ENCODE measurements around the gene GTF2A2. TPM values are rescaled to one million over a fixed set of nuclear protein-coding genes. Genes with fewer than 3 reads are reported as not detected.

The GTF2A2 gene
- total and polyA plus RNA-seq, 10 of the 15 experiments (the other 5 are each of a cell fraction or from before 2014, with no cell fraction given) = 89.2 to 565 (median 137) TPM

DNA sequence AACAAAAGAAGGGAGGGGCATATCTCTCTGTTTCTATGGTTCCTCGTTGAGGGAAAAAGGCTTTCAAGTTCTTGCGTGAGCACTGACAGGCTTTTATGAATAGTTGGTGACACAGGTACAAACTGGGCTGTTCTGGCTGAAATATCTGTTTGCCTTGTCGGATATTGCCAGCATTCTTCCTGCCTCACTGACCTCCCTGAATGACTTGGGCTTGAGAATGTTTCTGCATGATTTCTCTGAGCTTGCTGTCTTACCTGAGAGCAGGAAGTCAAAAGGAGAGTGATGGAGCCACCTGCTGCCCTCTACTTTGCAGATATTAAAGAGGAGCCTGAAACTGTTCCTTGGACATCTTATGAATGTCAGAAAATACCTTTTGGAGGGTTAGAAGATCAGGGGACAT, 40.9 kb downstream of the GTF2A2 start:
- Histone ChIP-seq H3K9ac (ENCODE audit: control insufficient read depth, insufficient read depth, low read length) (no peak overlapping the region), H3K4me2 (ENCODE audit: control insufficient read depth, insufficient read depth) (no peak overlapping the region)

DNA sequence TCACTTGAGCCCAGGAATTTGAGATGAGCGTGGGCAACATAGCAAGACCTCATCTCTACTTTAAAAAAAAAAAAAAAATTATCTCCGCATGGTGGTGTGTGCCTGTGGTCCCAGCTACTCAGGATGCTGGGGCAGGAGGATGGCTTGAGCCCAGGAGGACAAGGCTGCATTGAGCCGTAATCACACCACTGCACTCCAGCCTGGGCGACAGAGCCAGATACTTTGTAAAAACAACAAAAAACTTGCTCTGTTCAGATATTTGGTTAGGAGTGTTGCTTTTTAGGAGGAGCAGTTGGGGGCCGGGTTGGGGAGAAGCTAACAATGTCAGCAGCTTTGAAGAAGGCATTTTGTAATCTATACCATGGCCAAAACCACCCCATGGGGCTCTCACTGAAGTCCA, 41.7 kb downstream of the GTF2A2 start:
- H3K79me2 ChIP-seq (ENCODE audit: control insufficient read depth, insufficient read depth, low read length) = no peaks in the 10 kb centered on the region
- H3K9me3 ChIP-seq (replicated peaks; ENCODE audit: control insufficient read depth, insufficient read depth, low read length) = peaks cover 3% of the 10 kb centered on the region; the same call in 2 of the 3 replicates
- no peak for ATAC-seq
- H3K4me3 ChIP-seq = no peak overlapping the region
- ChIA-PET RAD21 (ENCODE audit: unreplicated experiment) (interaction anchor here (1.7 kb wide), 1 partner anchor 87 kb away, joined by 5 read pairs; no protein-coding TSS in a partner anchor), CTCF (interaction anchor here (0.7 to 3.0 kb wide), 5 partner anchors 17 to 98 kb away, joined by 3 to 22 read pairs (median 3); no protein-coding TSS in a partner anchor), POLR2A (no interaction called here), SMC1A (ENCODE audit: uncharacterized antibody, unreplicated experiment) (interaction anchor here (1.0 kb wide), 1 partner anchor 41 kb away, joined by 3 read pairs; no protein-coding TSS in a partner anchor)
- no peaks in the 10 kb centered on the region for H3K36me3 ChIP-seq (ENCODE audit: control insufficient read depth in 2 of 2, insufficient read depth in 2 of 2, low read length in 1 of 2)
- H3K27ac ChIP-seq (ENCODE audit: control insufficient read depth, insufficient read depth) = no peak overlapping the region
- H2AFZ ChIP-seq (ENCODE audit: control insufficient read depth, low read depth, low read length) = no peak overlapping the region
- no peaks in the 10 kb centered on the region for H3K27me3 ChIP-seq (replicated peaks in 1 of 2; ENCODE audit: control insufficient read depth in 2 of 2, insufficient read depth in 2 of 2, low read length in 1 of 2)
- no peak overlapping the region for H3K9ac ChIP-seq (ENCODE audit: control insufficient read depth, insufficient read depth, low read length)
- intact Hi-C loops (cut with micrococcal nuclease; ENCODE audit: unreplicated experiment) (no loop called here), in situ Hi-C loops (cut with MboI) (no loop called here)
- WGBS (ENCODE audit: insufficient coverage, insufficient replicate concordance, low lambda C conversion rate, missing lambda C conversion rate) = 75% methylated on average over 5 of the region's 5 CpGs
- no peaks in the 10 kb centered on the region for H4K20me1 ChIP-seq (ENCODE audit: control insufficient read depth, insufficient read depth)
- no peak for TF ChIP-seq EP300 (IDR thresholded peaks at IDR 0.05; ENCODE audit: borderline replicate concordance in 1 of 2, control insufficient read depth in 1 of 2, low read depth in 2 of 2, low read length in 2 of 2)
- TF ChIP-seq, protein P1, sequence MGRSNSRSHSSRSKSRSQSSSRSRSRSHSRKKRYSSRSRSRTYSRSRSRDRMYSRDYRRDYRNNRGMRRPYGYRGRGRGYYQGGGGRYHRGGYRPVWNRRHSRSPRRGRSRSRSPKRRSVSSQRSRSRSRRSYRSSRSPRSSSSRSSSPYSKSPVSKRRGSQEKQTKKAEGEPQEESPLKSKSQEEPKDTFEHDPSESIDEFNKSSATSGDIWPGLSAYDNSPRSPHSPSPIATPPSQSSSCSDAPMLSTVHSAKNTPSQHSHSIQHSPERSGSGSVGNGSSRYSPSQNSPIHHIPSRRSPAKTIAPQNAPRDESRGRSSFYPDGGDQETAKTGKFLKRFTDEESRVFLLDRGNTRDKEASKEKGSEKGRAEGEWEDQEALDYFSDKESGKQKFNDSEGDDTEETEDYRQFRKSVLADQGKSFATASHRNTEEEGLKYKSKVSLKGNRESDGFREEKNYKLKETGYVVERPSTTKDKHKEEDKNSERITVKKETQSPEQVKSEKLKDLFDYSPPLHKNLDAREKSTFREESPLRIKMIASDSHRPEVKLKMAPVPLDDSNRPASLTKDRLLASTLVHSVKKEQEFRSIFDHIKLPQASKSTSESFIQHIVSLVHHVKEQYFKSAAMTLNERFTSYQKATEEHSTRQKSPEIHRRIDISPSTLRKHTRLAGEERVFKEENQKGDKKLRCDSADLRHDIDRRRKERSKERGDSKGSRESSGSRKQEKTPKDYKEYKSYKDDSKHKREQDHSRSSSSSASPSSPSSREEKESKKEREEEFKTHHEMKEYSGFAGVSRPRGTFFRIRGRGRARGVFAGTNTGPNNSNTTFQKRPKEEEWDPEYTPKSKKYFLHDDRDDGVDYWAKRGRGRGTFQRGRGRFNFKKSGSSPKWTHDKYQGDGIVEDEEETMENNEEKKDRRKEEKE (IDR thresholded peaks at IDR 0.05) = no peak
- TF ChIP-seq MYC (IDR thresholded peaks at IDR 0.05; ENCODE audit: insufficient read depth, insufficient read length, insufficient replicate concordance, low read length, severe bottlenecking) = no peak
- TF ChIP-seq NFYB (IDR thresholded peaks at IDR 0.05; ENCODE audit: insufficient read depth, low read depth, low read length) = no peak
- no peak for TF ChIP-seq KAT2A (conservative IDR thresholded peaks at IDR 0.05; ENCODE audit: control insufficient read depth, low read depth, low read length)
- no peak for TF ChIP-seq POLR2AphosphoS5 (IDR thresholded peaks at IDR 0.05; ENCODE audit: low read length)
- no peak for TF ChIP-seq ESRRA (IDR thresholded peaks at IDR 0.05; ENCODE audit: low read length)
- no peak for TF ChIP-seq CBX5 (IDR thresholded peaks at IDR 0.05; ENCODE audit: low read depth)
- no peak for DNase-seq (ENCODE audit: low read depth, low spot score)
- no peak for FAIRE-seq
- BruUV-seq (replicated peaks) = no TSS peak
- no peak overlapping the region for H3K4me2 ChIP-seq (ENCODE audit: control insufficient read depth, insufficient read depth)
- peaks cover 5% of the 10 kb centered on the region; the same call in 1 of the 2 replicates for H3K4me1 ChIP-seq (ENCODE audit: control insufficient read depth, insufficient read depth, low read length)

More for the DNA sequence above, 40.9 kb downstream of the GTF2A2 start:
- no peak overlapping the region for H3K27ac ChIP-seq (ENCODE audit: control insufficient read depth, insufficient read depth)
- H2AFZ ChIP-seq (ENCODE audit: control insufficient read depth, low read depth, low read length) = no peak overlapping the region
- SMC1A ChIA-PET (ENCODE audit: uncharacterized antibody, unreplicated experiment) = interaction anchor here (1.3 kb wide), 1 partner anchor 84 kb away, joined by 4 read pairs; no protein-coding TSS in a partner anchor
- H3K27me3 ChIP-seq (replicated peaks in 1 of 2; ENCODE audit: control insufficient read depth in 2 of 2, insufficient read depth in 2 of 2, low read length in 1 of 2) = no peaks in the 10 kb centered on the region
- TF ChIP-seq RAD21 (IDR thresholded peaks at IDR 0.05; ENCODE audit: insufficient read depth, low read depth, low read length) (peak; percentile 33), HDAC6 (IDR thresholded peaks at IDR 0.05; ENCODE audit: unreplicated experiment) (no peak)
- H3K79me2 ChIP-seq (ENCODE audit: control insufficient read depth, insufficient read depth, low read length) = no peaks in the 10 kb centered on the region
- CTCF ChIA-PET = interaction anchor here (0.6 to 3.0 kb wide), 2 partner anchors 15 to 83 kb away, joined by 3 to 22 read pairs; no protein-coding TSS in a partner anchor
- POLR2A ChIA-PET = no interaction called here
- 60% methylated on average over 3 of the region's 3 CpGs for WGBS (ENCODE audit: insufficient coverage, insufficient replicate concordance, low lambda C conversion rate, missing lambda C conversion rate)
- FAIRE-seq (no peak), ATAC-seq (no peak), DNase-seq (ENCODE audit: low read depth, low spot score) (no peak)
- BruUV-seq (replicated peaks) = no TSS peak
- in situ Hi-C loops (cut with MboI) = no loop called here
- intact Hi-C loops (cut with micrococcal nuclease; ENCODE audit: unreplicated experiment) = no loop called here
- no peaks in the 10 kb centered on the region for H4K20me1 ChIP-seq (ENCODE audit: control insufficient read depth, insufficient read depth)
- H3K4me3 ChIP-seq = no peak overlapping the region
- RAD21 ChIA-PET (ENCODE audit: unreplicated experiment) = interaction anchor here (1.2 to 1.3 kb wide), 2 partner anchors 84 to 88 kb away, joined by 4 to 7 read pairs; no protein-coding TSS in a partner anchor
- no peaks in the 10 kb centered on the region for H3K36me3 ChIP-seq (ENCODE audit: control insufficient read depth in 2 of 2, insufficient read depth in 2 of 2, low read length in 1 of 2)
- peaks cover 5% of the 10 kb centered on the region; the same call in 1 of the 2 replicates for H3K4me1 ChIP-seq (ENCODE audit: control insufficient read depth, insufficient read depth, low read length)
- H3K9me3 ChIP-seq (replicated peaks; ENCODE audit: control insufficient read depth, insufficient read depth, low read length) = peaks cover 3% of the 10 kb centered on the region; the same call in 2 of the 3 replicates
